WI38 (cell line): Measurements from ENCODE around the gene XAGE3.
"Not testable (repeated sequence)": the region's sequence is repeated elsewhere in the genome, so short reads cannot be mapped to it uniquely, and the experiment has no call there.

Experiments used
- H3K4me3 ChIP-seq: 2 replicates; pipeline ENCODE4 v1.5.1; 2011; ENCODE audit warnings: low read depth, mild to moderate bottlenecking, control low read depth, low read length
- TF ChIP-seq, protein P1 (sequence below): IDR thresholded peaks from 2 replicates; pipeline ENCODE4 v1.5.1; 2012; ENCODE audit warnings: low read depth, mild to moderate bottlenecking, control low read depth, low read length

Gene XAGE3

DNA sequence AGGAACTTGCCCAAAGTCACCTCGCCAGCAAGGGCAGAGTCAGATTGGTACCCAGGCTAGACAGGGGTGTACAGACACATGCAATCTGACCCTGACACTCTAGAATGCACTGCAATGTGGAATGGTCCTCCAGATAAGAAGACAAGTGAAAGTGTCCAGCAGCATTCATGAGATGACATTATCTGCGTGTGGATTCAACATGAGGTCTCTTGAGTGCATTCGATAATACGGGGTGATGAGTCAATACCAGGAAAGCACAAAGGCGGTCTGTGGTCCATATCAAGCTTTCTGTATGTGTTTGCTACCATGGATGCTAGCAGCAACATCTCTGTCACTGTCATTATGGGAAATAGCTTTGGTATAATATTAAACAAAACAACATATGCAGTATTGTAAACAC, 6.8 kb upstream of the XAGE3 start:
- H3K4me3 ChIP-seq = no peak overlapping the region
- TF ChIP-seq, protein P1, sequence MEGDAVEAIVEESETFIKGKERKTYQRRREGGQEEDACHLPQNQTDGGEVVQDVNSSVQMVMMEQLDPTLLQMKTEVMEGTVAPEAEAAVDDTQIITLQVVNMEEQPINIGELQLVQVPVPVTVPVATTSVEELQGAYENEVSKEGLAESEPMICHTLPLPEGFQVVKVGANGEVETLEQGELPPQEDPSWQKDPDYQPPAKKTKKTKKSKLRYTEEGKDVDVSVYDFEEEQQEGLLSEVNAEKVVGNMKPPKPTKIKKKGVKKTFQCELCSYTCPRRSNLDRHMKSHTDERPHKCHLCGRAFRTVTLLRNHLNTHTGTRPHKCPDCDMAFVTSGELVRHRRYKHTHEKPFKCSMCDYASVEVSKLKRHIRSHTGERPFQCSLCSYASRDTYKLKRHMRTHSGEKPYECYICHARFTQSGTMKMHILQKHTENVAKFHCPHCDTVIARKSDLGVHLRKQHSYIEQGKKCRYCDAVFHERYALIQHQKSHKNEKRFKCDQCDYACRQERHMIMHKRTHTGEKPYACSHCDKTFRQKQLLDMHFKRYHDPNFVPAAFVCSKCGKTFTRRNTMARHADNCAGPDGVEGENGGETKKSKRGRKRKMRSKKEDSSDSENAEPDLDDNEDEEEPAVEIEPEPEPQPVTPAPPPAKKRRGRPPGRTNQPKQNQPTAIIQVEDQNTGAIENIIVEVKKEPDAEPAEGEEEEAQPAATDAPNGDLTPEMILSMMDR = no peak

DNA sequence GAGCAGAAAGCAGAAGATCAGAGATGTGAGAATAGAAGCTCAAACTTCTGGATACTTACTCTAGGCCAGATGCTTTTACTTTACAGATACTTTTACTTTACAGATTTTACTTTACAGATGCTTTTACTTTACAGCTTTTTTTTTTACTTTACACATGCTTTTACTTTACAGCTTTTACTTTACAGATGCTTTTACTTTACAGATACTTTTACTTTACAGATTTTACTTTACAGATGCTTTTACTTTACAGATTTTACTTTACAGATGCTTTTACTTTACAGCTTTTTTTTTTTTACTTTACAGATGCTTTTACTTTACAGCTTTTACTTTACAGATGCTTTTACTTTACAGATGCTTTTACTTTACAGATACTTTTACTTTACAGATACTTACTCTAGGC, 5.9 kb upstream of the XAGE3 start:
- not testable (repeated sequence) for H3K4me3 ChIP-seq

DNA sequence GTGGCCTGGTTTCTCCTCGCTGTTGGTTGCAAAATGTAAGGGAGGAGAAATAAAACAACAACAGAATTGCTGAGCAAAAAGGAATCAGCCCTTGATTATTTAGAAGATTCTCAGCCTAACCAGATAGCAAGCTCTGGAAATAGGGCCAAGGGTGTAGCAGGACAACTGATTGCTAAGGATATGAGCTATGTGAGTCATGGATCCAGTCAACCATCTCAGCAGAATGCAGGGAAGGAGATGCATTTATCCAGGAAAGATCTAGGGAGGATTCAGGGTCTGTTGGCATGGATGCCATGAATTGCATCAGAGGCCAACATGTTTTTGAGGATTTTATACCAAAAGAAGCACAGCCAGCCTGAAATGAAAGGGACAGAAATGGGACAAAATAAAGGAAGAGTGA, 2.2 kb upstream of the XAGE3 start:
- H3K4me3 ChIP-seq = no peak overlapping the region
- TF ChIP-seq, protein P1 = no peak

DNA sequence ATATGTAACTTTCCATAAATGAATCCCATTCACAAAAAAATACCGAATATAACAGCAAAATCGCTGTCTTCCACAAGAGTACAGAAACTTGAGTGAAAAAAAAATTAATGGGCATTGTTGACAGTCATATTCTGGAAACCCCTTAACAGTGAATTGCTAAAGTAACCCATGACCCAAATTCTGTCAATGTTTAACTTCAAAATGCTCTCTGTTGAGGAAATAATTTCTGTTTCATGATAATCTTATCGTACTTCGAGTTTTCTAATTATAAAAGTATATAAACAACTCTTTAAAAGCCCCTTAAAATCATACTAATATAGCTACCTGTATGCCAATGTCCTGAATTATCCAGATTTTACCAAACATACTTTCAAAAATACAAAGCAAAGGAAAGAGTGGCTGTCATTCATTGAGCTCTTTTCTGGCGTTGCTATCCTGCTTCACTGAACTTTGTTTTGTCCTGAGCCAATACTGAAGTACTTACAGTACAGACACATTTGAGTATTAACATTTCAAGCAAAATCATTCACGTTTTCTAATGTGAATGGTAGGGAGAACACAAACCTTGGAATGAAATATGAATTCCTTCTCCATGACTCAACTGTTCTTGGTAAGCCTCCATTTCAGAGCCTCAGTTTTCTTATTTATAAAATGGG, 2.4 kb downstream of the XAGE3 start:
- no peak overlapping the region for H3K4me3 ChIP-seq
- TF ChIP-seq, protein P1 = no peak

DNA sequence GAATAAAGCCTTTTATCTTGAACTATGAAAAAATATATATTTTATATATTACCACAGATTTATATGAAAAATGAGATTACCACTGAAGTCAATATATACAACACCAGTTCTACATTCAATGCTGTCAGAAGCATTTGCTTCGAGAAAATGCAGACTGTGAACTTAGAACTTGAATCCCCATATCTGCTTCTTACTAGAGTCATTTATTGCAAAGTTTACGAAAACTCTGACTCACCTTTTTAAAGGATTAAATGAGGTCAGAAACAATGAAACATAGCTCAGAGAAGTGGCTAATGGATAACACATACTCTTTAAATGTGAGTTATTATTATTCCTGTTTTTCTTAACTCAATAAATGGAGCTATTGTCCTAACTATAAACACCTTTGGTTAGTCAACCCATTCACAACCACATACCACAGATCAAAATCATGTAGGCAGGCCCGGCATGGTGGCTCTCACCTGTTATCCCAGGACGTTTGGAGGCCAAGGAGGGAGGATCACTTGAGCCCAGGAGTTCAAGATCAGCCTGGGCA, 10.8 kb downstream of the XAGE3 start:
- not testable (repeated sequence) for H3K4me3 ChIP-seq

DNA sequence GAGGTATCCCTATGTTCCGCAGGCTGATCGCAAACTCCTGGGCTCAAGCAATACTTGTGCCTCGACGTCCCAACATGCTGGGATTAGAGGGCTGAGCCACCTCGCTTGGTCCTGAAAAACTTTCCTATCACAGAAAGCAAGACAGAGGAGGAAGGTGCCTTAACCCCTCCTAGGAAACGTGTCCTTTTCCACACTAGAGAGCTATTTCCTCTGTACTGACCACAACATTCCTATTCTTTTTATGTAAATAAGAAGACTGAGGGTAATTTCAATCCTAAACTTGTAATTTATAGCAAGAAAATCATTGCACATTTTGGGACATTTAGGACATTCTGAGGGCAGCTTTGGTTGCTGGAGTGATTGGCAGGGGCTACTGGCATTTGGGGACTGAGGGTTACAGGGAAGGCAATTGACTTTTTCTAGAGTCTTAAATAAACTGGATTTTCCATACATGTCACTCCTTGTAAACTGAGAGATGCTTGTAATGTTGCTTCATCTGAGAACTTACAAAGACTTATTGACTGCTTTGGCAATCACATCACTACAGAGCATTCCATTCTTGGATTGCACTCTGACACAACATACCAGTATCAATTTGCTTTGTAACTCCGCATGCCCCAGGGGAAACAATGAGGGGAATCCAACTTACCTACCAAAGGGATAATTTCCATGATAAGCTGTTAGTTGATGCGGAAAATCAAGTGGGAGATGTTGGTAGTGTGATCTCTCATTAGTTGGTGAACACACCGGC, 15.6 kb downstream of the XAGE3 start:
- TF ChIP-seq, protein P1 = no peak
- no peak overlapping the region for H3K4me3 ChIP-seq

DNA sequence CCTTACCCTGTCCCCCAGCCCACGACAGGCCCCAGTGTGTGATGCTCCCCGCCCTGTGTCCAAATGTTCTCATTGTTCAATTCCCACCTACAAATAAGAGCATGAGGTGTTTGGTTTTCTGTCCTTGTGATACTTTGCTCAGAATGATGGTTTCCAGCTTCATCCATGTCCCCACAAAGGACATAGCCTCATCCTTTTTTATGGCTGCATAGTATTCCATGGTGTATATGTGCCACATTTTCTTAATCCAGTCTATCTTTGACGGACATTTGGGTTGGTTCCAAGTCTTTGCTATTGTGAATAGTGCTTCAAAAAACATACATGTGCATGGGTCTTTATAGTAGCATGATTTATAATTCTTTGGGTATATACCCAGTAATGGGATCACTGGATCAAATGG, 24.3 kb downstream of the XAGE3 start:
- not testable (repeated sequence) for H3K4me3 ChIP-seq

DNA sequence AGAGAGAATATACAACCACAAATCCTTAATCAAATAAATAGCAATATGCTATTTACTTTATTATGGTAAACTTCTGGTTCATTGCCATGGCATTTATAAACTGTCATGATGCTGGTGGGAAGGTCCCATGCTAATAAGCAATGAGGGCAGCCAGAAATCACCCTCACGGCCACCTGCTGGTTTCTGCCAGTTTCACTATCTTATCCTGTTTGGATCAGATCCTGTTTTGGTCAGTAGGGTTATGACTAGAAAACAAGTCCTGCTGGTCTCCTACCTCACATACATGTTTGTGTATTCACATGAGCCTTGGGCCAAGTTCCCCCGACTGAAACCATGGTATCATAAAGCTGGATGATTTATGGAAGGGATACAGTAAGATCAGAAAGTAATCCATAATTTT, 28.7 kb downstream of the XAGE3 start:
- H3K4me3 ChIP-seq = no peak overlapping the region
- TF ChIP-seq, protein P1 = no peak

DNA sequence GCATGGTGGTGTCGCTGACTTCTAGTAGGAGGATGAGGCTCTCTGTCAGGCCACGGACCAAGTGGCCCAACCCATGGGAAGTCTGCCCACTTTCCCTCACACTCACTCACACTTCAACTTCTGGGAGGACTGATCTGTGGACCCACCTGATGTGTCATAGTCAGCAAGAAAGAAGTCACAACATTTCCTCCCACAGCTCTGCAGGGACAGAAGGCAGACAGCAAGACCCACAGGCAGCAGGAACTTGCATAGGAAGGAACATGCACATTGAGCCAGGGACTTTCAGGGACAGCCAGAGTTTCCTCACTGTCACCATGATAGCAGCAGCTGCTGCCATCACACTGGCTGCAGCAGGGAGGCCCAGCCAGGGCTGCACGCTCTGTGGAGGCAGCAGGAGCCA, 37.3 kb downstream of the XAGE3 start:
- H3K4me3 ChIP-seq = no peak overlapping the region
- TF ChIP-seq, protein P1 = no peak
